SH-SY5Y (cell line): ENCODE measurements around the gene ADGRG3.

Source experiments
- GATA2 ChIP-seq: IDR thresholded peaks from 2 replicates; pipeline ENCODE4 v1.6.1; 2011; ENCODE audit warnings: mild to moderate bottlenecking, low read depth, low read length
- GATA3 ChIP-seq: IDR thresholded peaks from 2 replicates; pipeline ENCODE4 v1.6.1; 2011; ENCODE audit warnings: low read depth, mild to moderate bottlenecking, low read length, moderate library complexity

ADGRG3 gene

GRCh38 chr16:57668263-57668571 is at the start of gene ADGRG3:
ADGRG3 (plus strand) TSS chr16:57668306; CDS start chr16:57668348, 42 bp downstream.
- no peak for TF ChIP-seq GATA3
- TF ChIP-seq GATA2 = no peak

- TF ChIP-seq GATA2 (no peak), GATA3 (no peak)
Observed at GRCh38 chr16:57619133-57619605, 48.9 kb upstream of the ADGRG3 start.

GRCh38 chr16:57619606-57620334 is 48.3 kb upstream of the ADGRG3 start:
- TF ChIP-seq GATA3 = no peak
- no peak for TF ChIP-seq GATA2

DNA sequence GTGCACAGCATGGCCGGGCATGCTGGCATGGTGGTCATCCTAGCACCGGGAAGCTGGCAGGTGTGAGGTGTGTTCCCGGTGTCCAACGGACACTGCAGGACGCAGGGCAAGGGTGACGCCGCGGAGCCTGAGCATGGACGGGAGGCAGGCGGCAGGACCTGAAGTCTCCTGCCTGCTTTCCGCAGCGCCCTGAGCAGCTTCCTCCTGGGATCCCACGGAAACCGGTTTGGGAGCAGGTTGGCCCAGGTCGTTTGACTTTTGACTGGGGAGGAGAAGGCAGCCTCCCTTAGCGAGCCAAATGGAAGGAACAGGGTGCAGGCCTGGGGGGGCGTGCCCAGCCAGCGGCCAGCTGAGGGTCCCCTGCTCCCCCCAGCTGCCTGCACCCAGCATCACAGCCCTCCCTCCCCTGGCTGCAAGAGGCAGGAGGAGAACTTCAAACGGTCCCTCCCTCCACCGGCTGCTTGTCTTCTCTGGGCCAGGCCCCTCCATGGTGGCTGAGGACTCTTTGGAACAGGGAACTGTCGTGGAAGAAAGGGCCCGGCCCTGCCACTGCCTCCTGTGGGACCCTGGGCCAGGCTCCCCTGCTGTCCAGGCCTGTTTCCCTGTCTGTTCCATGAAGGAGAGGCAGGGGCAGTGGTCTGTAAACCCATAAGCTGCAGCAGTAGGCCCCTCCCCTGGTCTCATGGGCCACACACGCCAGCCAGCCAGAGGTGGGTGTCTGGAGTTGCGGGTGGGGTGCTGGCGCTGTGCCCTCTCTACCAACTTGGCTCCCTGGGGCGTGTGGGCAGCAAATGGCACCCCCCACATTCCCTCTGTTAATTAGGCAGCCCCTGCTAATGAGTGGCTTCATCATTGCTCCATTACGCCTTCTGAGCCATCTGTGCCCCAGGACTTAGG is 47.5 kb upstream of the ADGRG3 start:
- no peak for TF ChIP-seq GATA2
- no peak for TF ChIP-seq GATA3

DNA sequence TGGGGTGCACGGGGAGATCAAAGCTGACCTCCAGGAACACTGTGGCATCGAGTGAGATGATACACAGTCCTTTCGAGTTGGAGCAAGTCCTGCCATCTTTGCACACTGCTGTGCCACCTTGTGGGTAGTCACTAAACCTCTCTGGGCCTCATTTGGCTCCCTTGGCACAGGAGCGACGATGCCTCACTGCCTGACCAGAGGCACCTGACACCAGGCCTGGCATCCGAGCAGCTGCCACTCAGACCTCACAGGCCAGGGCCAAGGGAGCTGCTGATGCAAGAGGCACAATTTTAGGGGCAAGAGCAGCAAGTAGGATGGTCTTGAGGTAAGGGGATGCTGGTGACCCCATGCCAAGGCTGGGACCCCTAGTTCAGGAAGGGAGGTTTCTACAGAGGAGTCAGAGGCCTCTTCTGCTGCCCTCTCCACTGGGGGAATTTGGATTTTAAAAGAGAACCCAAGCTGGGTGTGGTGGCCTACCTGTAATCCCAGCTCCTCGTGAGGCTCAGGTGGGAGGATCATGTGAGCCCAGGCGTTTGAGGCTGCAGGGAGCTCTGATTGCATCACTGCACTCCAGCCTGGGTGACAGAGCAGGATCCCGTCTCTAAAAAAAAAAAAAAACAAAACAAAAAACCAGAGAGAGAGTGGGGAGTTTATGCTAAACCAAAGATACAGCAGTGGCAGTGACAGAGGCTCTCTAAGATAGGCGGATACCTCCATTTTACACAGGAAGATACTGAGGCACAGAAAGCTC is 46.4 kb upstream of the ADGRG3 start:
- TF ChIP-seq GATA3 (no peak), GATA2 (no peak)

- TF ChIP-seq GATA2 = no peak
- TF ChIP-seq GATA3 = no peak
Observed at GRCh38 chr16:57622361-57623250, 45.5 kb upstream of the ADGRG3 start.

- TF ChIP-seq GATA3 (no peak), GATA2 (no peak)
Observed at GRCh38 chr16:57623251-57624043, 44.7 kb upstream of the ADGRG3 start.

DNA sequence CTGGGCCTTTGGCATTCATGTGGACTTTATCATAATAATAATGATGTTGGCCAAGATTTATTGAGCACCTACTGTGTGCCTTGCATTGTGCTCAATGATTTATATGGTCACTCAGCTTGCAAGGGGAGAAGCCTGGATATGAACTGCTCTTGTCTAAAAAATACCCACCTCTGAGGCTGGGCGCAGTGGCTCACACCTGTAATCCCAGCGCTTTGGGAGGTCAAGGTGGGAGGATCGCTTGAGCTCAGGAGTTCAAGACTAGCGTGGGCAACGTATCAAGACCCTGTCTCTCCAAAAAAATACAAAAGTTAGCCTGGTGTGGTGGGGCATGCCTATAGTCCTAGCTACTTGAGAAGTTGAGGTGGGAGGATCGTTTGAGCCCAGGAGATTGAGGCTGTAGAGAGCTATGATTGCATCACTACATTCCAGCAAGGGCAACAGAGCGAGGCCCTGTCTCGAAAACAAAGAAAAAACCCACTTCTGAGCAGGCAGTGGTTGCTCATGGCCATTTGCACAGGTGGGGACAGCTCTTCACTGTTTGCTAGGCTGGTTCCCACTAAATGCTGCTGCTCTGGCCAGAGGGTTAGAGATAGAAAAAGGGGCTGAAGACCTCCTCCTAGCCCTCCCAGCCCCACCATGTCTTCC is 43.9 kb upstream of the ADGRG3 start:
- TF ChIP-seq GATA3 (no peak), GATA2 (no peak)

DNA sequence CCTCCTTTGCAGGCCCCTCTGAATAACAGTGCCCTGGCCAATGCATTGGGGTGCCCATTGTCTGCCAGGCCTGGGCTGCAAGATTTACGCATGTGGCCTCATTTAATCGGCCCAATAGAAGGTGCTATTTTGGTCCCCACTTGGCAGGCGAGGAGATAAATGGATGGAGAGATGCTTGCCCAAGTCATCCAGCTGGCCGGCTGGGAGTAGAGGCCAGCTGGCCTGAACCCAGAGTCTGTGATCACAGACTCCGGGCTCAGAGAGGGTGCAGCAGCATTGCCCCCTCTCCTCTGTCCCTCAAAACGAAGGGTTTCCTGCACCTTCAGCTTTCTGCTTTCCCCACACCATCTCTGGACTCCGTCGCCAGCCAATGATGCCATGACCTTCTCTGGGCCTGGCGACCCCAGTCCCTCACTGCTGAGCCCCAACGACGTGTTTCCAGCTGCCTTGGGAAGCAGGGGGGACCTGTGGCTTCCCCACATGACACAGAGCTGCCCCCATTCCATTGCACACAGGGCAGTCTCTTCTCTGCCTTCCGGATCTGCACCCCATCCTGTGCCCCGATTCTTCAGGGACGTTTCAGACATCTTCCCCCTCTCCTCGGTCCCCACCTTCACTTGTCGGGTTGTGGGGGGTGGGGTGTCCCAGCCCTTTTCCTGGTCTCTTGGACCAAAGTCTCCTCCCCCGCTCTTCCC is 43.2 kb upstream of the ADGRG3 start:
- TF ChIP-seq GATA3 (no peak), GATA2 (no peak)

DNA sequence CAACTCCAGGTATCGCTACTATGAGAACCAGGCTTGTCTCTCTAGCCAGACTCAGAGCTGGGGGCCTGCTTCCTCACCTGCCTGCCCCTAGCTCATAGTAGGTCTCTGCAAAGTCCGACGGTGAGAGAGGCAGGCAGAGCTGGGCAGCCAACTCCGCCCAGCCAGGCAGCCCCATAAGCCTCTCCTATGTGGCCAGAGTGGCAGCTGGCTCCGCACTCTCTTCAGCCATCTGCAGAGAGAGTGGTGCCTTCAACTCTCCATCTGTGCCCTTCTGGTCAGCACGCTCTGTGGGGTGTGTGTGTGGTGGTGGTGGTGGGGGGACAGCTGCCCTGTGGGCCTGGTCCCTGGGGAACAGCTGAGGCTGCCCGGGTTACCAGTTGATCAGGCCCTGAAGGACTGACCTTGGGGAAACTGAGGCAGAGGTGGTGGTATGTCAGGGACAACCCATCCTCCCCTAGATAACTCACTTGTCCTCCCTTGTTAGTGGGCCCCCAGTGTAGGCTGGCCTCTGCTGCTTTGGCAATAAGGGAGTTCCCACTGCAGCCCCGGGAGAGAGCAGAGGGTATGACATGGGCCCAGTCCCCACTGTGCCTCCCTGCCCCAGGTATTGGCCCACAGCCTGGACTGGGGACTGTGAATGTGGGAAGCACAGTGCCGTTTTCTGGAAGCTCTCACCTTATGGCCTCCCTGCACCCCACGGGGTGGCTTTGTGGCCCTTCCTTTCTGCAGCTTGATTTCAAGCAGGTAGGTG is 41.5 kb upstream of the ADGRG3 start:
- no peak for TF ChIP-seq GATA2
- no peak for TF ChIP-seq GATA3
